Keratinocyte (primary cell): ENCODE measurements around the gene ITGBL1. TPM values are rescaled to one million over a fixed set of nuclear protein-coding genes. Genes with fewer than 3 reads are reported as not detected.

Experiments used
- DNase-seq: peaks from one replicate; pipeline ENCODE4 v3.0.0-alpha.2; 2011; ENCODE audit warnings: low read depth, missing footprints, low spot score
- FAIRE-seq: peaks from 2 replicates; lab custom pipeline; 2011; peaks lifted over from hg19 to GRCh38; lab: Jason Lieb, UNC
- H2AFZ ChIP-seq: 2 replicates; pipeline ENCODE4 v1.6.0; 2012; ENCODE audit warnings: low read length, control low read depth, inconsistent platforms; ENCODE audit not compliant: control insufficient read depth
- H3K27ac ChIP-seq: 2 replicates; pipeline ENCODE4 v1.5.1; 2011; ENCODE audit warnings: low read length; ENCODE audit not compliant: control insufficient read depth, insufficient read depth
- H3K27me3 ChIP-seq: 3 replicates; pipeline ENCODE4 v1.6.0; 2011; ENCODE audit warnings: low read length; ENCODE audit not compliant: control insufficient read depth, insufficient read depth; ENCODE audit errors: extremely low read depth
- H3K36me3 ChIP-seq, 2 experiments: 2 replicates in 1 of 2; 3 replicates in 1 of 2; pipeline ENCODE4 v1.5.1; 2011; ENCODE audit warnings: low read length in 2 of 2, mild to moderate bottlenecking in 1 of 2; ENCODE audit not compliant: control insufficient read depth in 2 of 2, insufficient read depth in 2 of 2; ENCODE audit errors: extremely low read depth in 1 of 2
- H3K4me1 ChIP-seq: 3 replicates; pipeline ENCODE4 v1.5.1; 2011; ENCODE audit warnings: low read length; ENCODE audit not compliant: control insufficient read depth, insufficient read depth; ENCODE audit errors: extremely low read depth
- H3K4me2 ChIP-seq: 3 replicates; pipeline ENCODE4 v1.6.0; 2011; ENCODE audit warnings: low read depth, low read length; ENCODE audit not compliant: control insufficient read depth, insufficient read depth; ENCODE audit errors: extremely low read depth
- H3K4me3 ChIP-seq, 3 experiments: fragments of 200-600 bp in 1 of 3; sonication (generic) in 1 of 3; 2 replicates in 2 of 3; 3 replicates in 1 of 3; pipeline ENCODE4 v1.5.1; 2011 to 2016; ENCODE audit warnings: low read length in 3 of 3, mild to moderate bottlenecking in 3 of 3, control low read depth in 2 of 3, inconsistent platforms in 1 of 3, low read depth in 1 of 3, mixed read lengths in 1 of 3, mixed run types in 1 of 3, moderate library complexity in 1 of 3; ENCODE audit not compliant: control insufficient read depth in 2 of 3, insufficient read depth in 2 of 3; ENCODE audit errors: extremely low read depth in 1 of 3
- H3K79me2 ChIP-seq: 2 replicates; pipeline ENCODE4 v1.6.0; 2012; ENCODE audit warnings: low read length; ENCODE audit not compliant: control insufficient read depth, insufficient read depth
- H3K9ac ChIP-seq: 3 replicates; pipeline ENCODE4 v1.6.0; 2011; ENCODE audit warnings: low read length; ENCODE audit not compliant: control insufficient read depth, insufficient read depth; ENCODE audit errors: extremely low read depth
- H3K9me1 ChIP-seq: 3 replicates; pipeline ENCODE4 v1.6.0; 2011; ENCODE audit warnings: low read length; ENCODE audit not compliant: control insufficient read depth, insufficient read depth; ENCODE audit errors: extremely low read depth
- H3K9me3 ChIP-seq: 2 replicates; pipeline ENCODE4 v1.5.1; 2012; ENCODE audit warnings: low read depth, low read length; ENCODE audit not compliant: control insufficient read depth
- H4K20me1 ChIP-seq: 3 replicates; pipeline ENCODE4 v1.6.0; 2011; ENCODE audit warnings: low read length; ENCODE audit not compliant: control insufficient read depth, insufficient read depth; ENCODE audit errors: extremely low read depth
- CTCF ChIP-seq, 3 experiments: IDR thresholded peaks in 1 of 3; conservative IDR thresholded peaks in 1 of 3; optimal IDR thresholded peaks in 1 of 3; 2 replicates in 2 of 3; 3 replicates in 1 of 3; pipeline versions ENCODE3 to v1.5.1; 2011; ENCODE audit warnings: low read length in 3 of 3, mild to moderate bottlenecking in 3 of 3, moderate library complexity in 2 of 3, control low read depth in 1 of 3, inconsistent platforms in 1 of 3; ENCODE audit not compliant: insufficient read depth in 2 of 3; ENCODE audit errors: extremely low read depth in 1 of 3
- EZH2 ChIP-seq: IDR thresholded peaks from one replicate; pipeline ENCODE4 v1.6.1; 2012; ENCODE audit warnings: inconsistent platforms, mild to moderate bottlenecking, low read length, moderate library complexity
- dilution Hi-C: fragments of 300-500 bp; cut with MboI; formaldehyde crosslinking; loops from one replicate; pipeline ENCODE4 v1.7.0; 2020; ENCODE audit warnings: low sequenced_read_pairs; ENCODE audit not compliant: extremely low pct_ligation_motif_present
- polyA plus RNA-seq, 5 experiments: library from polyadenylated mRNA; depleted of rRNA in 3 of 5; stranded (reverse) in 3 of 5; stranded (forward) in 1 of 5; unstranded in 1 of 5; fragments of >200 nt; gene quantifications; 1 replicate in 1 of 5; 2 replicates in 3 of 5; 3 replicates in 1 of 5; pipeline versions ENCODE4 v1.2.1 to v1.2.3, GENCODE V29; 2011 to 2012; ENCODE audit warnings: missing spikeins in 2 of 5, low read depth in 1 of 5, low replicate concordance in 1 of 5

Gene ITGBL1
- polyA plus RNA-seq, 1 donor (not counting 4 experiments of a cell fraction or from before 2014, with no cell fraction given): 2.1 TPM

GRCh38 chr13:101499406-101499805, 46.9 kb downstream of the ITGBL1 start:
- Histone ChIP-seq H3K4me1 (no peaks in the 10 kb centered on the region), H3K4me2 (no peak overlapping the region), H3K4me3 (no peak overlapping the region), H3K79me2 (no peaks in the 10 kb centered on the region), H2AFZ (no peak overlapping the region), H3K9ac (no peak overlapping the region), H3K36me3 (no peaks in the 10 kb centered on the region), H3K9me3 (no peaks in the 10 kb centered on the region), H3K27ac (no peak overlapping the region), H4K20me1 (no peaks in the 10 kb centered on the region), H3K9me1 (no peaks in the 10 kb centered on the region), H3K27me3 (no peaks in the 10 kb centered on the region)
- DNase-seq (no peak), FAIRE-seq (no peak)
- no peak for TF ChIP-seq CTCF (optimal IDR thresholded peaks at IDR 0.05 in 1 of 3, IDR thresholded peaks at IDR 0.05 in 1 of 3, conservative IDR thresholded peaks at IDR 0.05 in 1 of 3; ENCODE audit: extremely low read depth in 1 of 3, insufficient read depth in 2 of 3, low read length in 3 of 3)
- TF ChIP-seq EZH2: no peak
- dilution Hi-C loops: no loop called here

- no peak overlapping the region for H3K27ac ChIP-seq
These were observed 50.1 kb downstream of the ITGBL1 start for GRCh38 chr13:101502618-101503017.

More at GRCh38 chr13:101502618-101503017, 50.1 kb downstream of the ITGBL1 start:
- Histone ChIP-seq H3K79me2 (no peaks in the 10 kb centered on the region), H3K9me1 (no peaks in the 10 kb centered on the region), H3K9me3 (no peaks in the 10 kb centered on the region), H3K4me1 (no peaks in the 10 kb centered on the region), H4K20me1 (no peaks in the 10 kb centered on the region), H3K36me3 (no peaks in the 10 kb centered on the region), H3K4me3 (no peak overlapping the region), H3K4me2 (no peak overlapping the region), H3K27me3 (no peaks in the 10 kb centered on the region), H2AFZ (no peak overlapping the region), H3K9ac (no peak overlapping the region)
- no peak for FAIRE-seq
- TF ChIP-seq EZH2 (no peak), CTCF (optimal IDR thresholded peaks at IDR 0.05 in 1 of 3, IDR thresholded peaks at IDR 0.05 in 1 of 3, conservative IDR thresholded peaks at IDR 0.05 in 1 of 3; ENCODE audit: extremely low read depth in 1 of 3, insufficient read depth in 2 of 3, low read length in 3 of 3) (no peak)
- dilution Hi-C loops: loop anchor here (25.0 kb wide), 1 partner anchor 260 kb away; no protein-coding TSS in a partner anchor
- no peak for DNase-seq
